ENCODE data around the gene S100A9.

DNA sequence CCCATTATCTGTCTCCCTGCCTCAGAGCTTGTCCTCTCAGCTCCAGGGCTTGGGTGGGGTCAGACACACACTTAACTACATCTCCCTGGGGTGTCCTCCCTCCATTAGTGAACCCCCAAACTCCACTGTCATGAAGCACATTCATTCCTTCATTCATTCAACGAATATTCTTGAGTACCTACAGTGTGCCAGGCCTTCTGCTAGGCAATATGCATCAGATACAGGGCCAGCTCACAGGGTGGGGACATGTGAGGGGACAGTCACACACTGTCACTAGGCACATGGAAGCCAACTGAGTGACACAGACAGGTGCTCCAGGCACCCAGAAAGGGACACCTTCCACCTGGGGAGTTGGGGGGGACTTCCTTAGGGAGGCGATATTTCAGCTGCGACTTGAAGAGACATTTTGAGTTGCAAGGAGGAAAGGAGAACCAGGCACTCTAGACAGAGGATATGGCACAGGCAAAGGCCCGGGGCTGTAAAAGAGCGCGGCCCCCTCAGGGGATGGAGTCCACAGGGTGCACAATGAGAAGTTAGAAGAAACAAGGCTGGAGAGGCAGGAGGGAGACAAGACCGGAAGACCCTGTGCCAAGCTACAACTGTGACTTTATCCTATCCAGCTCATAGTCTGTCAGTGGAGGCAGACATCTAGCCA, 41.9 kb downstream of the S100A9 start:
- TF ChIP-seq POLR2A (IDR thresholded peaks at IDR 0.05; ENCODE audit: low read depth, low read length), result no peak
- TF ChIP-seq RAD21 (IDR thresholded peaks at IDR 0.05; ENCODE audit: low read length), result no peak
- TF ChIP-seq RFX5 (IDR thresholded peaks at IDR 0.05; ENCODE audit: low read depth, low read length), result no peak
- TF ChIP-seq, protein P1, sequence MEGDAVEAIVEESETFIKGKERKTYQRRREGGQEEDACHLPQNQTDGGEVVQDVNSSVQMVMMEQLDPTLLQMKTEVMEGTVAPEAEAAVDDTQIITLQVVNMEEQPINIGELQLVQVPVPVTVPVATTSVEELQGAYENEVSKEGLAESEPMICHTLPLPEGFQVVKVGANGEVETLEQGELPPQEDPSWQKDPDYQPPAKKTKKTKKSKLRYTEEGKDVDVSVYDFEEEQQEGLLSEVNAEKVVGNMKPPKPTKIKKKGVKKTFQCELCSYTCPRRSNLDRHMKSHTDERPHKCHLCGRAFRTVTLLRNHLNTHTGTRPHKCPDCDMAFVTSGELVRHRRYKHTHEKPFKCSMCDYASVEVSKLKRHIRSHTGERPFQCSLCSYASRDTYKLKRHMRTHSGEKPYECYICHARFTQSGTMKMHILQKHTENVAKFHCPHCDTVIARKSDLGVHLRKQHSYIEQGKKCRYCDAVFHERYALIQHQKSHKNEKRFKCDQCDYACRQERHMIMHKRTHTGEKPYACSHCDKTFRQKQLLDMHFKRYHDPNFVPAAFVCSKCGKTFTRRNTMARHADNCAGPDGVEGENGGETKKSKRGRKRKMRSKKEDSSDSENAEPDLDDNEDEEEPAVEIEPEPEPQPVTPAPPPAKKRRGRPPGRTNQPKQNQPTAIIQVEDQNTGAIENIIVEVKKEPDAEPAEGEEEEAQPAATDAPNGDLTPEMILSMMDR (conservative IDR thresholded peaks at IDR 0.05; ENCODE audit: low read depth, low read length), result no peak
- TF ChIP-seq MAFK (IDR thresholded peaks at IDR 0.05; ENCODE audit: low read depth, low read length), result no peak
